NCI-H526 (cell line): ENCODE results near the gene MCRIP2.

Experiments used
- DNase-seq, 2 experiments: peaks; one replicate each; lab custom pipeline; 2025; lab: John Stamatoyannopoulos, UW

MCRIP2 gene

GRCh38 chr16:616733-617586 lies 24.7 kb upstream of the MCRIP2 start:
- no peak for DNase-seq

DNA sequence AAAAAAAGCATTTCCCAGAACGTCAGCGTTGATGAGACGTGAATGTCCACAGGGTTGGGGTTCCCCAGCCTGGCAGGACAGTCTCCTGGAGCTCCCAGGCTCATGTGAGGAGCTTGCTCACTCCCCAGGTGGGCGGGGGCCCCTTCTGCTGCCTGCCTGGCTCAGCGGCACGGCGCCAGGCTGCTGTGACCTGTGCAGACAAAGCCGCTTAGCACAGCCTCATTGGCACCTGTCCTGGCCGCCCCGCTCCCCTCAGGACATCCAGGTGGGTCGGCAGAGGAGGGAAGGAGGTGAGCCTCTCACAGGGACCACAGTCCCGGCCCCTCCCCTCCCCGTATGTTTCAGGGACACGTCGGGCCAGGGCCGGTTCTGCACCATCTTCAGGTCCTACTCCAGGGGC lies 23.8 kb upstream of the MCRIP2 start:
- no peak for DNase-seq

DNA sequence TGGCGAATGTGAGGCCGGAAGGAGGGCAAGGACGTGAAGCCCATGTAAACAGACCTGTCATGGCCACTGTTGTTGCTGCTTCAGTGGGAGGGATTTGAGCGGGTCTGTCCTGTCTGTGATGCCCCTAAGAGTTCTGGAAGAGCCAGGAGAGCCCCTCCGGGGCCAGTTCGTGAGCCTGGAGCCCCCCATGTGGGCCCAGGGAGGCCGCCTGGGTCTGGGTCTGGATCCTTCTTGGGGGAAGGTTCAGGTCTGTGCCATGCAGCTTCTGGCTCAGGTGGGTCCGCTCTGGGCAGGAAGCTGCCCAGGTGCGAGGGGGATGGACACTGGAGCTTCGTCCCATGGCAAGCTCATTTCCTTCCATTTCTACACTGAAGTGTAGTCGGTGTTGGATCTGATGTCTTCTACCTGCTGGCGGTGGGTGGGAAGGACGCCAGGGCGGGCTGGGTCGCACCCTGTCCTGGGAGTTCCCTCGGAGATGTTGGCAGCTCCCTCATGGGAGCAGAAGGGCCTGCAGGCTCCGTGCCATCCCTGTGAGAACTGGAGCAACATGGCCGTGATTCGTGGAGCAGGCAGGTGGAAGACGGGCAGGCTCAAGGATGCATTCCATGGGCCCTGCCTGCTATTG lies 22.0 kb upstream of the MCRIP2 start:
- no peak for DNase-seq

GRCh38 chr16:620700-621525 lies 20.7 kb upstream of the MCRIP2 start:
- DNase-seq, result peak in 1 of 2 experiments; percentile 52

GRCh38 chr16:621526-622105 lies 20.0 kb upstream of the MCRIP2 start:
- peak; percentile 64 to 85 for DNase-seq

DNA sequence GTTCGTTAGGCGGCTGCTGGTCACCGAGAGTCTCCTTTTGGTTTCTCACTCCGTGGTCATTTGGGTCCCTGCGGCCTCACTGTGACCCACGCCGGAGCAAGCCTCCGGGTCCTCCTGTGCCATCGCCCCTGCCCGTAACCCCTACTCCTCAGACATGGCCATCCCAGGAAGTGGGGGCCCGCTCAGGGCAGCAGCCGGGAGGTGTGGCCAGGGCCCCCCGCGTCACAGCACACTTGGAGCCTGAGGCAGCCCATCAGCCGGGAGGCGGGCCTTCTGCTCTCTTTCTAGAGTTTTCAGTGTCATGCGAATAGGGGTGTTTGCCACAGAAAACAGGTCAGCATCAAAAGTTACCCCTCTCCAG lies 18.7 kb upstream of the MCRIP2 start:
- DNase-seq, result no peak

DNA sequence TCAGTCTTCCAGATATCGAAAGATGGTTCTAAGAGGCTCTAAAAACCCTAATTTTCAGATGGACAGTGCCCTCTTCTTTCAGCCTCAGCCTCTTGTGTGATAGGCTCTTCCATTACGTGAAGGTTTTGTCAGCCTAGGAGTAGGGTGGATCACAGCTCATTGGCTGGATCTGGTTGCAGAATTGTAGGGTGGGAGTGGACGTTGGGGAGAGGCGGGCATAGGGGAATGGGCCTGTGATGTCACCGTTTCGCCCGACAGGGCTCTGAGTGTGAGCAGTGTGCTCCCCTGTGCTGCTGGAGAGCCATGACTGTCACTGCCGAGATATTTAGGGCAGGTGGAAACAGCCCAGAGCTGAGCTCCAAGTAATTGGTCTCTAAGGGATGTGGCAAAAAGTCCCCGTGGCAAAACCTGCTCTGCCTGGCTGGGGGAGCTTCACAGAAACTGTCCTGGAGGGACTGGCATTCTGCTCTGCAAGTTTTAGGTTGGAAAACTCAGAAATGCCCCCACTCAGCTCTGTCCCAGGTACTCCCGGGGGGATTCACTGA lies 17.0 kb upstream of the MCRIP2 start:
- no peak for DNase-seq

DNA sequence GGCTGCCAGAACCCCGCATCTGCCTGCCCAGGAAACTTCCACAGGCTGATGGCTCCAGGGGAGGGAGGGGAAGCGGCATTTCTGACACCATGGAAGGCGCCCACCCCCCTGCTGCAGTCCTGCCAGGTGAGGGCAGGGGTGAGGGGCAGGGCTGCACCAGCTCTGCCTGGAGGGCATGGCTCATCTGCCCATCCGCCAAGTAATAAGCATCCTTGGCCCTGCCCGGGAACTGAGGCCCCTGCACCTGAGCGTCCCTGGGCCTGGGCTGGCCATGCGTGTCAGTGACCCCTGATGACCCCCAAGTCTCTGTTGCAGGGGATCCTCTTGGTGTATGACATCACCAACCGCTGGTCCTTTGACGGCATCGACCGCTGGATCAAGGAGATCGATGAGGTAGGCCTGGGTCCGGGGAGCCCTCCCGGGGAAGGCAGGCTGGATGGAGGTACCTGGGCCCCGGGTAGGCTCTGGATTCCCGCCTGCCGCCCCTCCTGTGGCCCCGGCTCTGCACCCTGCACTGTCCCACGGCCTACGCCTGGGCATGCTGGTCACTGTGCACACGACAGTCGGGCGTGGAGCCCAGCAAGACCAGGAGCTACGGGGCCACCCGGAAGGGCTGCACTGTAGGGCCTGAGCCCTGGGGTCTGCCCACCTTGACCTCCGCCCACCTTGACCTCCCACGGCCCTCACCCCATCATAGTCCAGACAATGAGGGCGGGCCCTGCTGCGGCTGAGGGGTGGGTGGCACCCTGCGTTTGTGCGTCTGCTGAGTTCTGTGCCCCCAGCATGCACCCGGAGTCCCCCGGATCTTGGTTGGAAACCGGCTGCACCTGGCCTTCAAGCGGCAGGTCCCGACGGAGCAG lies 16.3 kb upstream of the MCRIP2 start:
- no peak for DNase-seq

GRCh38 chr16:625977-626765 lies 15.5 kb upstream of the MCRIP2 start:
- DNase-seq, result no peak

DNA sequence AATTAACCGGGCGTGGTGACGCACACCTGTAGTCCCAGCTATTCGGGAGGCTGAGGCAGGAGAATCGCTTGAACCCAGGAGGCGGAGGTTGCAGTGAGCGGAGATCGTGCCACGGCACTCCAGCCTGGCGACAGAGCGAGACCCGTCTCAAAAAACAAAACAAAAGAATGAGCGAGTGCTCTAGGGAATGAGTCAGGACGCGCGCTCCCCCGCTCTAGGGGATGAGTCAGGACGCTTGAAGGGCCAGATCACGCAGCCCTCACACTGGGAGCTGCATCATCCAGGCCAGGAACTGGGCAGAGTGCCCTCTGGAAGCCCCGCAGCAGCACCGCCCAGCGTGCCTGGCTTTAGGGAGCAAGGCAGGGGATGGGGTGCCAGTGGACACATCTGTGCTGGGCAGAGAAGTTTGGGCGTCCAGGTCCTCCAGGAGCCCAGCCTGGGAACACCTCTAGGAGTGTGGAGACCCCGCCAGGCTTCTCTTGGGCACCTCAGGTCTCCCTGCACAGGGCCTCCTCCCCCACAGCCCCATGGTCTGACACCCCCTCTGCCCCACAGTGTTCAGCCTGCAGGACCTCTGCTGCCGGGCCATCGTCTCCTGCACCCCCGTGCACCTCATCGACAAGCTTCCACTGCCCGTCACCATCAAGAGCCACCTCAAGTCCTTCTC lies 14.7 kb upstream of the MCRIP2 start:
- no peak for DNase-seq

DNA sequence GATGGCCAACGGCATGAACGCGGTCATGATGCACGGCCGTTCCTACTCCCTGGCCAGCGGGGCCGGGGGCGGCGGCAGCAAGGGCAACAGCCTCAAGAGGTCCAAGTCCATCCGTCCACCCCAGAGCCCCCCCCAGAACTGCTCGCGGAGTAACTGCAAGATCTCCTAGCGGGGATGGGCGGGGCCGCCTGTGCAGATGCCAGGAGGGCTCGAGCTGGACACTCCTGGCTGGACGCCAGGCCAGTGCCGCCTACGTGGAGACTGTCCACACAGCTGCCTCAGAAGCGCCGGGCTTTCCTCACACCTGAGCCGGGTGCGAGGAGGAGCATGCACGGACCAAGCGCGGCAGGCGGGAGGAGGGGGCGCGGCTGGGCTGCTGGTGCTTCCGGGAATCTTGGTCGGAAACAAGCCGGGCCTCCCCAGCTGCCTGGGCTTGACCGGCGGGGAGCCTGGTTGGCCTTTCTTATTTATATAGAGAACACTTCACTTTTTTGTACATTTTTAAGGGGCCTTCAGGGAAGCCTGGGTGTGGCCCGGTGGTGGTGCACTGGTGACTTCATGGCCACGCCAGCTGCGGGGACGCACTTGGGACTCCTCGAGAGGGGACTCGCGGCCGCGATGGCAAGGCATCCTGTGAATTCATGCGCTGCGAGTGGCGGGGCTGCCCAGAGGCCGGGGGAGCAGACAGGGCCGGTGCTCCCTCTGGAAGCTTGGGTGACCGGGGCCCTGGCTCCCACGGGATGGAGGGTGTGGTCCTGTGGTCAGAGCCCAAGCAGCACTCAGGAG lies 14.0 kb upstream of the MCRIP2 start:
- DNase-seq, result no peak

GRCh38 chr16:628321-629061 lies 13.1 kb upstream of the MCRIP2 start:
- DNase-seq, result no peak

DNA sequence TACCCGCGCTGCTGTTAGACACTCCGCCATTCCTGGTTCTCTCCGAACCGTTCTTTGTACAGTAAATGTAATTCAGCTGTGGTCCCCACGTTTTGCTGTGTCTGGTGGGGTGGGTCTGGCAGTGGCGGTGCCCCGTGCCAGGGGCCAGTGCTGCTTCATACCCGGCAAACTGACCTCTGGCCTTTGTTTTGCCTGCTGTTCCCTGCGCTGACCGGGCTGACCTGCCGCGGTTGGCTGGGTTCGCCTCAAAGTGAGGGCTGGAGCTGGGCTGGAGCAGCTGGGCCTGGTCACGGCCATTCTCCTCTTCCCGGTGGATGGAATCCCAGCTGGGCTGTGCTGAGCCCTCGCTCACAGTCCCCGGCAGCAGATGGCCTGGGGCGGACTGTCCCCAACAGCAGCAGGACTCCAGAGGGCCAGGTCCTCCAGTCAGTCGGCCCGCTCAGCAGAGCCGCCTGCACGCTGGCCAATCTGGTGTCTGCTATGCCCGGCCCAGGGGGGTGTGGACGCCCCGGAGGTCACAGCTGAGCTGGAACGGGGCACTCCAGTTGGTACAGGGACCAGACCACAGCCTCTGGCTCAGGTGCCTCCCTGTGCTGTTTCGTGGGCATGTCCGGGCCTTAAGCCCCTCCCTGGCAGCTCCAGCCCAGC lies 12.3 kb upstream of the MCRIP2 start:
- DNase-seq, result no peak

DNA sequence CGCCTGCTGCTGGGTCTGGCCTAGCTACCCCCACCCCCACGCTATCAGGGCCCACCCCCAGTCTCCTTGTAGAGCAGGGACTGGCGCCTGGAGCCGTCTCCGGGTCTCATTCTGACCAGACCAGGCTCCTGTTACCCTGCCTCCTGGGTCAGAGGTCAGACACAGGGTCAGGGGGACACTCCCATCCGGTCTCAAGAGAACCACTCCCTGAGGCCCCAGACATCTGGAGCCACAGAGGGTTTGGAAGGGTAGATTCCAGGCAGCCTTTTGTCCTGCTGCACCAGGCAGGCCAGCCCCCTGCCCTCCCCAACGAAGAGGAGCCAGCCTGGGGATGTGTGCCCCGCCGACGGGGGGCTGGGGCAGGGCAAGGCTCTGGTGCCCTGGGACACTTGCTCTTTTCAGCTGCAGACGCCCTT lies 11.8 kb upstream of the MCRIP2 start:
- DNase-seq, result no peak

DNA sequence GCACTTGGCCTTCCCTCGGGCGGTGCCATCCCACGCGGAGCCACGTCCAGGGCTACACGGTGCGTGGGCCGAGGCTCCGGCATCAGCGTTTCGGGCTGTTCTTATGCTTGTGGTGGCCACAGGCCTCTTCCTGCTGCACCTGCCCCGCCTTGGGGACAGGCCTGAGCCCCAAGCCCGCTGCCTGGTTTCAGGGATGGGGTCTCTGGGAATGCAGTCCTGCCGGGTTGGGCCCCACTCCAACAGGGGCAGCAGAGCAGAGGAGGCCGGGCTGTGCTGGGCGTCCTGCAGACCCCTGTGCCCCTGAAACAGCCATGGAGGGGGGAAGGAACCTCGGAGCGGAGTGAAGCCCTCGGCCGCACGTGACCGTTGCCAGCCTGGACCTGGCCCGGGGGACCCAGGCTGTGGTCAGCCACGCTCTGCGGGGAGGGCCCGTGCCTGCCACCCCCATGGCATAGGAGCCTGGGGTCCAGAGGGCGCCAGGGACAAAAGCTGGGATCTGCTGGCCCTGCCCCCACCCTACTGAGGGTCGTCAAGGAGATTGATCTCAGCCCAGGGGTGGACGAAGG lies 11.3 kb upstream of the MCRIP2 start:
- DNase-seq, result no peak

GRCh38 chr16:630815-631405 lies 10.7 kb upstream of the MCRIP2 start, which contains the start of gene WFIKKN1:
TSS of gene WFIKKN1 (plus strand) at chr16:630985. CDS start at chr16:631254, 269 bp downstream.
- DNase-seq, result peak in 1 of 2 experiments; percentile 22
